ENCODE results near the gene RBM8A. TPM values are rescaled to one million over a fixed set of nuclear protein-coding genes. Genes with fewer than 3 reads are reported as not detected.
"Not testable (repeated sequence)": the region's sequence is repeated elsewhere in the genome, so short reads cannot be mapped to it uniquely, and the experiment has no call there.

RBM8A gene
- total RNA-seq, 1 experiment from 2014 or later, result 482 TPM

DNA sequence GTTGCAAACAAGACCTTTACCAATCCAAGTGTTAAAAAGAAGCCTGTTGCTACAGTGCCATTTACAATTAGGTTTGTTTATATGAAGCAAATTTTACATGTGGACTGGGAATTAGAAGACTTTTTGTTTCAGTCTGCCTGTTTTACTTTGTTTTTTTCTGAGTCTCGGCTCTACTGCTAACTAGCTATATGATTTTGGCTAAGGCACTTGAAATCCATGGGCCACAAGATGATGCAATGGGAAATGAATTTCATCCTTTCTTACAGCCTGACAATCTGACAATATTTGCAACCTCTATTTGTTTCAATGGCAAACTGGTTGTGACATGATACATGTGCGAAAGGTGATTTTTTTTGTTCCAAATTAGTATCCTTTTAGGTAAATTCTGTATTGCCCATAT, 5.0 kb downstream of the RBM8A start:
- Histone ChIP-seq H3K9me2 (replicated peaks; ENCODE audit: low read length) (no peaks in the 10 kb centered on the region), H3K9ac (ENCODE audit: low read length) (no peak overlapping the region), H3K27me3 (ENCODE audit: low read length) (no peaks in the 10 kb centered on the region), H3K79me2 (ENCODE audit: low read length) (peaks cover 29% of the 10 kb centered on the region), H3K36me3 (ENCODE audit: low read depth, low read length) (peaks cover 16% of the 10 kb centered on the region), H3K4me2 (ENCODE audit: low read length) (no peak overlapping the region), H3K9me3 (ENCODE audit: low read length) (no peaks in the 10 kb centered on the region), H3K27ac (ENCODE audit: low read length) (no peak overlapping the region), H4K20me1 (ENCODE audit: low read length) (peaks cover 7% of the 10 kb centered on the region; the same call in 1 of the 2 replicates), H3F3A (ENCODE audit: low read length, unreplicated experiment) (peaks cover 18% of the 10 kb centered on the region), H2AFZ (ENCODE audit: low read length) (no peak overlapping the region), H3K4me1 (ENCODE audit: insufficient read depth, low read length) (peaks cover 23% of the 10 kb centered on the region), H3K4me3 (ENCODE audit: low read length) (no peak overlapping the region)
- ChIA-PET CTCF (interaction anchor here (0.6 kb wide), 1 partner anchor 9 kb away, joined by 3 read pairs; no protein-coding TSS in a partner anchor), POLR2A (ENCODE audit: unreplicated experiment) (no interaction called here)
- TF ChIP-seq EZH2 (IDR thresholded peaks at IDR 0.05; ENCODE audit: low read length, unreplicated experiment), result no peak
- TF ChIP-seq, protein P1, sequence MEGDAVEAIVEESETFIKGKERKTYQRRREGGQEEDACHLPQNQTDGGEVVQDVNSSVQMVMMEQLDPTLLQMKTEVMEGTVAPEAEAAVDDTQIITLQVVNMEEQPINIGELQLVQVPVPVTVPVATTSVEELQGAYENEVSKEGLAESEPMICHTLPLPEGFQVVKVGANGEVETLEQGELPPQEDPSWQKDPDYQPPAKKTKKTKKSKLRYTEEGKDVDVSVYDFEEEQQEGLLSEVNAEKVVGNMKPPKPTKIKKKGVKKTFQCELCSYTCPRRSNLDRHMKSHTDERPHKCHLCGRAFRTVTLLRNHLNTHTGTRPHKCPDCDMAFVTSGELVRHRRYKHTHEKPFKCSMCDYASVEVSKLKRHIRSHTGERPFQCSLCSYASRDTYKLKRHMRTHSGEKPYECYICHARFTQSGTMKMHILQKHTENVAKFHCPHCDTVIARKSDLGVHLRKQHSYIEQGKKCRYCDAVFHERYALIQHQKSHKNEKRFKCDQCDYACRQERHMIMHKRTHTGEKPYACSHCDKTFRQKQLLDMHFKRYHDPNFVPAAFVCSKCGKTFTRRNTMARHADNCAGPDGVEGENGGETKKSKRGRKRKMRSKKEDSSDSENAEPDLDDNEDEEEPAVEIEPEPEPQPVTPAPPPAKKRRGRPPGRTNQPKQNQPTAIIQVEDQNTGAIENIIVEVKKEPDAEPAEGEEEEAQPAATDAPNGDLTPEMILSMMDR (conservative IDR thresholded peaks at IDR 0.05; ENCODE audit: low read depth, low read length), result no peak
- TF ChIP-seq EZH2phosphoT487 (IDR thresholded peaks at IDR 0.05; ENCODE audit: borderline replicate concordance, low read length), result no peak
- no peak for DNase-seq
- intact Hi-C loops (cut with micrococcal nuclease), result no loop called here
- no TSS peak for BruUV-seq (replicated peaks)
- no peak for ATAC-seq

DNA sequence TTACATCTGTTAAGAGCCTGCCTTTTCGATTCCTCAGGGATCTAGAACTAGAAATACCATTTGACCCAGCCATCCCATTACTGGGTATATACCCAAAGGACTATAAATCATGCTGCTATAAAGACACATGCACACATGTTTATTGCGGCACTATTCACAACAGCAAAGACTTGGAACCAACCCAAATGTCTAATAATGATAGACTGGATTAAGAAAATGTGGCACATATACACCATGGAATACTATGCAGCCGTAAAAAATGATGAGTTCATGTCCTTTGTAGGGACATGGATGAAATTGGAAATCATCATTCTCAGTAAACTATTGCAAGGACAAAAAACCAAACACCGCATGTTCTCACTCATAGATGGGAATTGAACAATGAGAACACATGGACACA, 7.0 kb downstream of the RBM8A start:
- H3K4me3 ChIP-seq (ENCODE audit: low read length), result peak overlapping the region; percentile 81
- H3K9ac ChIP-seq (ENCODE audit: low read length); H2AFZ ChIP-seq (ENCODE audit: low read length); H3K27ac ChIP-seq (ENCODE audit: low read length); H3K9me2 ChIP-seq (replicated peaks; ENCODE audit: low read length); intact Hi-C loops (cut with micrococcal nuclease); H4K20me1 ChIP-seq (ENCODE audit: low read length); POLR2A ChIA-PET (ENCODE audit: unreplicated experiment); DNase-seq; BruUV-seq (replicated peaks); H3K36me3 ChIP-seq (ENCODE audit: low read depth, low read length); CTCF ChIA-PET; ATAC-seq; H3K9me3 ChIP-seq (ENCODE audit: low read length); H3K27me3 ChIP-seq (ENCODE audit: low read length): not testable (repeated sequence)
- peak overlapping the region; percentile 99 for H3K4me2 ChIP-seq (ENCODE audit: low read length)
- H3K4me1 ChIP-seq (ENCODE audit: insufficient read depth, low read length), result peaks cover 24% of the 10 kb centered on the region
- peaks cover 18% of the 10 kb centered on the region for H3F3A ChIP-seq (ENCODE audit: low read length, unreplicated experiment)
- peaks cover 15% of the 10 kb centered on the region for H3K79me2 ChIP-seq (ENCODE audit: low read length)

DNA sequence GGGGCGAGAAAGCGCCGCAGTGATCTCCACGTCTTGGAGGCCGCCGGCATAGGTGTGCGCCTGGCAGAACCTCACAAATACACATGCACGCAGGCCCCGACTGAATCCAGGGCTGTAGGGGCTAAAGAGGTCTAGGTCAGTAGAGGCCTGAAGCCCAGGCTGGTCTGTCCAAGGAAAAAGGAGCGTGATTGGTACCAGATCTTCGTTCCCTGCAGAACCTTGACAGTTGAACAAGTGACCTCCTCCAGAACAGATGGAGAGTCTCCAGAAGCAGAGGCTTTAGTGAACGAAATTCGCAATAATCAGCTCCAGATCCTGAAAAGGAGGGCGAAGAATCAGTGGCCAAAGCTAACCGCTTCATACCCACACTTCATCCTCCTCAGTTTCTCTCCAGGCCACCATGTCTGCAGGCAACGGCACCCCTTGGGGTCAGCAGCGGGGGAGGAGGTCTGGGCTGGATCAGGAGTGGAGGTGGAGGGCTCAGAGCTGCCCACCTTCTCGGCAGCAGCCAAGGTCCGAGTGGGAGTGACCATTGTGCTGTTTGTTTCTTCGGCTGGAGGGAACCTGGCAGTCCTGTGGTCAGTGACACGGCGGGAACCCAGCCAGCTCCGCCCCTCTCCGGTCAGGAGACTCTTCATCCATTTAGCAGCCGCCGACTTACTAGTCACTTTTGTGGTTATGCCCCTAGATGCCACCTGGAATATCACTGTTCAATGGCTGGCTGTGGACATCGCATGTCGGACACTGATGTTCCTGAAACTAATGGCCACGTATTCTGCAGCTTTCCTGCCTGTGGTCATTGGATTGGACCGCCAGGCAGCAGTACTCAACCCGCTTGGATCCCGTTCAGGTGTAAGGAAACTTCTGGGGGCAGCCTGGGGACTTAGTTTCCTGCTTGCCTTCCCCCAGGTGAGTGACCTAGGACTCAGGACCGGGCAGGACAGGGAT, 8.0 kb downstream of the RBM8A start:
- TSS peak; percentile 73 for BruUV-seq (replicated peaks)
- H3K79me2 ChIP-seq (ENCODE audit: low read length), result peaks cover 15% of the 10 kb centered on the region
- H3K9ac ChIP-seq (ENCODE audit: low read length), result peak overlapping the region; percentile 81
- intact Hi-C loops (cut with micrococcal nuclease), result loop anchor here (1.0 to 5.0 kb wide), 4 partner anchors 8 to 60 kb away; partner anchors contain the start of genes LIX1L, PIAS3 and RBM8A
- TF ChIP-seq EZH2phosphoT487 (IDR thresholded peaks at IDR 0.05; ENCODE audit: borderline replicate concordance, low read length), result no peak
- H4K20me1 ChIP-seq (ENCODE audit: low read length), result no peaks in the 10 kb centered on the region
- POLR2A ChIA-PET (ENCODE audit: unreplicated experiment), result interaction anchor here (0.5 to 1.0 kb wide), 6 partner anchors 27 to 90 kb away, joined by 3 to 7 read pairs (median 4); partner anchors contain the start of gene NUDT17
- peak overlapping the region; percentile 99 for H3K4me2 ChIP-seq (ENCODE audit: low read length)
- no peaks in the 10 kb centered on the region for H3K9me2 ChIP-seq (replicated peaks; ENCODE audit: low read length)
- DNase-seq (peak; percentile 82), ATAC-seq (peak; percentile 82)
- H3K4me3 ChIP-seq (ENCODE audit: low read length), result peak overlapping the region; percentile 81
- no peaks in the 10 kb centered on the region for H3K9me3 ChIP-seq (ENCODE audit: low read length)
- peaks cover 18% of the 10 kb centered on the region for H3F3A ChIP-seq (ENCODE audit: low read length, unreplicated experiment)
- H3K27me3 ChIP-seq (ENCODE audit: low read length), result no peaks in the 10 kb centered on the region
- peaks cover 24% of the 10 kb centered on the region for H3K4me1 ChIP-seq (ENCODE audit: insufficient read depth, low read length)
- H3K36me3 ChIP-seq (ENCODE audit: low read depth, low read length), result peaks cover 8% of the 10 kb centered on the region
- CTCF ChIA-PET, result interaction anchor here (0.6 to 1.4 kb wide), 2 partner anchors 27 to 43 kb away, joined by 3 to 6 read pairs; no protein-coding TSS in a partner anchor
- peak overlapping the region; percentile 72 for H3K27ac ChIP-seq (ENCODE audit: low read length)
- peak overlapping the region; percentile 77 for H2AFZ ChIP-seq (ENCODE audit: low read length)

Data from PC-3 (cell line).